Measurements from ENCODE around the gene MVB12B.

DNA sequence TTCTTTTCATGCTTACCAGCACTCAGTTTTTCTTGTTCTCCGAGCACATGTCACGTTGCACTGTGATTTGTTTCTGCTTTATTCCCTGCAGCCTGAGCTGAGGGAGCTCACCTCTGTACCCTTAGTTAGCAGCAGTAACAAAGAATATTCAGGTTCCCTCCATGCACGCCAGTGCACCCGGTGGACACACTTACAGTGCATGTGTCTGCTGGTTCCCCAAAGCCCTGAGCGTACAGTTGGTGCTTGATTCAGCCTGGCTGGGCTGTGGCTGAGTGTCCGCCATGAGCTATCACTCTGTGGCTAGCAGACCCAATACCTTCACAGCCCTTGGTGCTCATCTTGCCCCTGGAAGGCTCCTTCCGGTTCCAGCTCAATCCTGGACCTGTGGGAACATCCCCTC is 93.5 kb downstream of the MVB12B start:
- TF ChIP-seq, protein P1, sequence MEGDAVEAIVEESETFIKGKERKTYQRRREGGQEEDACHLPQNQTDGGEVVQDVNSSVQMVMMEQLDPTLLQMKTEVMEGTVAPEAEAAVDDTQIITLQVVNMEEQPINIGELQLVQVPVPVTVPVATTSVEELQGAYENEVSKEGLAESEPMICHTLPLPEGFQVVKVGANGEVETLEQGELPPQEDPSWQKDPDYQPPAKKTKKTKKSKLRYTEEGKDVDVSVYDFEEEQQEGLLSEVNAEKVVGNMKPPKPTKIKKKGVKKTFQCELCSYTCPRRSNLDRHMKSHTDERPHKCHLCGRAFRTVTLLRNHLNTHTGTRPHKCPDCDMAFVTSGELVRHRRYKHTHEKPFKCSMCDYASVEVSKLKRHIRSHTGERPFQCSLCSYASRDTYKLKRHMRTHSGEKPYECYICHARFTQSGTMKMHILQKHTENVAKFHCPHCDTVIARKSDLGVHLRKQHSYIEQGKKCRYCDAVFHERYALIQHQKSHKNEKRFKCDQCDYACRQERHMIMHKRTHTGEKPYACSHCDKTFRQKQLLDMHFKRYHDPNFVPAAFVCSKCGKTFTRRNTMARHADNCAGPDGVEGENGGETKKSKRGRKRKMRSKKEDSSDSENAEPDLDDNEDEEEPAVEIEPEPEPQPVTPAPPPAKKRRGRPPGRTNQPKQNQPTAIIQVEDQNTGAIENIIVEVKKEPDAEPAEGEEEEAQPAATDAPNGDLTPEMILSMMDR (IDR thresholded peaks at IDR 0.05 in 4 of 5, conservative IDR thresholded peaks at IDR 0.05 in 1 of 5): no peak
- no peak for TF ChIP-seq POLR2A (IDR thresholded peaks at IDR 0.05)
